Measurements from ENCODE around the gene PLXNA3. TPM values are rescaled to one million over a fixed set of nuclear protein-coding genes. Genes with fewer than 3 reads are reported as not detected.

Gene PLXNA3
- polyA plus RNA-seq, 3 donors from 2014 or later = 0.20 to 1.4 TPM; not detected in 1

DNA sequence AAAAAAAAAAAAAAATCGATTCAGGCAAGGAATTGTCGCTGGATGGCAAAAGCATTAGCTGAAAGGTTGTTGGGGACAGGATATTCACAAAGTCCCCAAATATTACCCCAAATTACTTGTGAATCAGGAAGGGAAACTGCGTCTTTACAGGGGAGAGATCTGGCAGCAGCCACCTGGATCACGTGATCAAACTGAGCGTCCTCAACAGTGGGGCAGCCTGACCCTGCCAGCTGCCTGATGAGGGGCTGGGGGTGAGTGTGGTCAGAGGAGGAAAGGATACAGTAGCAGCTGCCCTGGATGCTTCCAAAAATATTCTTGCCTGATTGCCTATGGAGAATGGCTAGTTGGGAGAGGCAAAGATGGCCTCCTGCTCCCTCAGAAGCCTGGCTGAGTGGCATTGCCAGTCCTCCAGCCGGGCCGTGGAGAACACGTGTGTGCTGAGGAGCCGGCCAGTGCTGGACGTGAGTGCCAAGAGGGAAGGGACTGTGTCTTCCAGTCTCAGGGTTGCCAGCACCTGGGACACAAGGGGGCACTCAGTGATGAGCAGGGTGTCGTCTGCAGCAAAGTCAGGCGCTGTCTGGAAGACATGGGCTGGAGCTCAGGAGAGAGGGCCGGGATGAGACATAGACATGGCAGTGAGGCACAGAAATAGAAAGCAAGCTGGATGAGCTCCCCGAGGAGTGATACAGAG is 24.0 kb downstream of the PLXNA3 start:
- H3K36me3 Mint-ChIP-seq = no peaks in the 10 kb centered on the region
- H3K27ac Mint-ChIP-seq = peak overlapping the region in 1 of 6 donors; percentile 8
- no peak for DNase-seq
- H3K27me3 Mint-ChIP-seq (ENCODE audit: low read depth in 3 of 3) = peaks cover 7 to 11% (median 8%) of the 10 kb centered on the region in 3 donors
- no peaks in the 10 kb centered on the region for H3K9me3 Mint-ChIP-seq
- peaks cover 7 to 16% of the 10 kb centered on the region in 2 donors for H3K4me1 Mint-ChIP-seq
- no peak overlapping the region for H3K4me3 Mint-ChIP-seq

DNA sequence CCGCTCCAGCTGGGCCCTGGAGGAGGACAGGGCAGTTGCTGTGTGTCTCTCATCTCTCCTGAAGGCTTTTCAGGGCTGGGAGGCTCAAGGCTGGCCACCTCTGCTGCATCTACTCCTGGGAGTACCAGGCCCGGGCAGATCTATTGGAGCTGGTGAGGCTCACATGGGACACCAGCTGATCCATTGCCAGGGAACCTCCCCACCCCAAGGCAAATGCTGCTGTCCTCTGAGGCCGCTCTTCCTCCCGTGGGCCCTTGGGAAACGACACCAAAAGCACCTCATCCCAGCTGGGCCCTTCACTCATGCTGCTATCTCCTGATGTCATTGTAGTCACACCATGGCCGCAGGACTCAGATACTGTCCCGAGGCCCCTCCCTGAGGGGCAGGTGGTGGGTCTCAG is 24.7 kb downstream of the PLXNA3 start:
- Mint-ChIP-seq H3K27ac (peak overlapping the region in 1 of 6 donors; percentile 17), H3K4me1 (peaks cover 7 to 16% of the 10 kb centered on the region in 2 donors), H3K9me3 (no peaks in the 10 kb centered on the region), H3K27me3 (ENCODE audit: low read depth in 3 of 3) (peaks cover 7 to 11% (median 10%) of the 10 kb centered on the region in 3 donors), H3K4me3 (no peak overlapping the region), H3K36me3 (no peaks in the 10 kb centered on the region)
- no peak for DNase-seq

DNA sequence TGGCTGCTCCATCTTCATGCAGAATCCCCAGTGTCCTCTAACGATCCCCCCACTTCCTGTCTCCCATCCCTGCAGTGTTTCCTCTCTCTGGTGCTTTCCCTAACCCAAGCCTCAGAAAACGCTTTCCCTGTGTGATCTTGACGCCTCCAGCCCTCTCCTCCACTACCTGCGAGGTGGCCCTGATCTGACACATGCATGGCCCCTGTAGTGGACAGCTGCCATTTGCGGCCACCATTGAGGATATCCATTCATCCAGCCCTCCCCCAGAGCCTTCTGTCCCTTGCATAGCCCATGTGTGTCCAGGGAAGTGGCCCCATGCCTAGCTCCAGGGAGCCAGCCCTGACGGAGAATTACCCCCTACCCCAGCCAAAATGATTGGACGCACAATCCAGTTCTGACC is 25.2 kb downstream of the PLXNA3 start:
- H3K9me3 Mint-ChIP-seq = no peaks in the 10 kb centered on the region
- H3K4me1 Mint-ChIP-seq = peaks cover 13 to 17% of the 10 kb centered on the region in 2 donors
- DNase-seq = no peak
- H3K36me3 Mint-ChIP-seq = no peaks in the 10 kb centered on the region
- peak overlapping the region in 3 of 6 donors; percentile 17 to 81 (median 66) for H3K27ac Mint-ChIP-seq
- no peak overlapping the region for H3K4me3 Mint-ChIP-seq
- H3K27me3 Mint-ChIP-seq (ENCODE audit: low read depth in 3 of 3) = peaks cover 7 to 11% (median 10%) of the 10 kb centered on the region in 3 donors

DNA sequence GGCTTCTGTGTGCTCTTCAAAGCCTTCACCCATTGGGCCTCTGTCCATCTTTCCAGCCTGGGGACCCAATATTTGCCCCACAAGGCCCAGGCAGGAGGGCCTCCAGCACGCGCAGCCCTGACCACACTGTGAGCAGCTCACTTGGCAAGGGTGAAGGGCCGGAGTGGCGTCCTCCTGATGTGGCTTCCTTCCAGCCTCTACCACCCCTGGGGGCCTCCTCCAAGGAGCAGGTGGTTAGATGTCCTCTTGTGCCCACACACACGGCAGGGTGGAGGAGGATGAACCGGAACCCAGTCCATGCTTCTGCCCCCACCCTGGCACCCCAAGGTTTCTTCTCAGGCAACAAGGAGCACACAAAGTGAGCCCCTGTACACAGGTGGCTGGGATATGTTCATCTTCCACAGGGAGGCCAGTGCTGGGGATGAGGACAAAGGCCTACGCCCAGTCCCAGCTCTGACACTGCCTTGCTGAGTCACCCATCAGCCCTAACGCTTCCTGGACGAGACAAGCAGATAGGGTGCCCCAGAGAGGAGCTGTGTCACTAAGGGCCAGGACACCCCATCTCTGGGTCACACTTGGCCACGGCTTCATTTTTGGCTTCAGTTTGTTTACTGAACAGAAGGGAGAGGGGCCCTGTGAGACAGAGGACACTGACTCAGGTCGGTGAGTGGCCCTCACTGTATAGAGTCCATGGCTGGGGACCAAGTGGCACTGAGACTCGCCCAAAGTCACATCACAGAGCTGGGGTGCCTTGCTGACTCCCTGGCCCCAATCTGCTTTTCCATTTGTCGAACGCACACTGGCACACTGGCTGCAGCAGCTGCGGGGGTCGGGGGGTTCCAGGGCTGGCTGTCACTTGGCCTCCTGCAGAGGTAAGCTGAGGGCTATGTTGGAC is 26.4 kb downstream of the PLXNA3 start:
- H3K27ac Mint-ChIP-seq = peak overlapping the region in 2 of 6 donors; percentile 57 to 76
- H3K27me3 Mint-ChIP-seq (ENCODE audit: low read depth in 3 of 3) = peaks cover 1 to 6% (median 4%) of the 10 kb centered on the region in 3 donors
- DNase-seq = no peak
- no peaks in the 10 kb centered on the region for H3K36me3 Mint-ChIP-seq
- H3K4me3 Mint-ChIP-seq = peak overlapping the region in 2 of 5 donors; percentile 23 to 33
- H3K9me3 Mint-ChIP-seq = no peaks in the 10 kb centered on the region
- H3K4me1 Mint-ChIP-seq = peaks cover 19 to 22% of the 10 kb centered on the region in 2 donors

DNA sequence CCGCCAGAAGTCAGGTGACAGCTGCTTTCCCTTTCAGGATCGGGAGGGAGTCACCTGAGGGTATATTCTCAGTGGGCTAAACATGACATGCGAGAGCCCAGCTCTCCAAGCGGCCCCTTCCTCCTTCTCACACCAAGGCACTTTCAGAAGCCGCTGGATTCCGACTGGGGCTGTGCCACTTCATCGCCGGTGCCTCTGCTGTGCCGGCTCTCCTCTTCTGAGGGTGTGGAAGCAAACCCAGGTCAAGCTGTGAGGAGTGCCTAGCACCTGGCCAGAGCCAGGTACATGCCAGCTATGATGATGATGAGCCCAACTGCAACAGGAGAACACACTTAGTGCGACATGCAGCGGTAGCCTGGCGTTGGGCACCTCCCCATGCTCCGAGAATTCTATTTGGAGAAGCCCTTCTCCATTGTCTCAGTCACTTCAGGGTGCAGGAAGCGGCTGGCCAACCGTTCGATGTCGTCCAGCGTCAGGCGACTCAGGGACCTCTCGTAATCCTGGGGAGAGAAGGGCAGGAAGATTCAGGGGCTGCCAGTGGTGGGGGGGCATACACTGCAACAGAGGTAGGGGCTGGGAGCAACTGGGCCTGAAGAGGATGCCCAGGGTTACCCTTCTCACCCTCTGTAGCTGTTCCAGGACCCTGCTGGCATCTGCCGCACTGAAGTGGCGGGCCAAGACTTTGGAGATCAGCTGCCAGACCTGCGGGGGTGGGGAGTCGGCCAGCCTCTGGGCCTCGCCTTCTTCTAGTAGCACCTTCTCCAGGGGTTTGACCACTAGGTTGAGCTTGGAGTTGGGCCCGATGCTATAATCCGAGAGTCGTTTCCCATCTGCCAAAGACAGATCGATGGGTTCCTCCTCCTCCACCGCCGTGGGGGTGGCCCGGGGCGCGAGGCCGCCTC is 27.3 kb downstream of the PLXNA3 start:
- Mint-ChIP-seq H3K27ac (peak overlapping the region in 5 of 6 donors; percentile 68 to 81 (median 75)), H3K9me3 (no peaks in the 10 kb centered on the region), H3K27me3 (ENCODE audit: low read depth in 3 of 3) (peaks cover 2 to 10% (median 4%) of the 10 kb centered on the region in 3 donors), H3K4me1 (peaks cover 22 to 24% of the 10 kb centered on the region in 2 donors), H3K36me3 (no peaks in the 10 kb centered on the region), H3K4me3 (peak overlapping the region; percentile 49 to 65 (median 57))
- DNase-seq = peak in 1 of 3 donors; percentile 10

DNA sequence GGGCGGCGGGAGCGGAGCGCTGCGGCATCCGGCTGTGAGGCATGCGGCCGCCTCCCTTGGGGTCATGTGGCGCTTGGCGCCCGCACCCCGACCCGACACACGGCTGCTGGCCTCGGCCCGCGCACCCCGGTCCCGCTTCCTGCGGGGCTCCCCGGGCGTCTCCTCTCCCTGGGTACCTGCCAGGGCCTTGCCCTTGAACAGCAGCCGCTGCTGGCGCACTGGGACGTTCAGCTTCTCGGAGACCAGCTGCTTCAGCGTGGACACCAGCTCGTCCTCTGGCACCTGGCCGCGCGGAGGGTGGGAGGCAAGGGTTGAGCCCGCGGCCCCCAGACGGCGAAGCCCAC is 27.9 kb downstream of the PLXNA3 start:
- no peaks in the 10 kb centered on the region for H3K36me3 Mint-ChIP-seq

DNA sequence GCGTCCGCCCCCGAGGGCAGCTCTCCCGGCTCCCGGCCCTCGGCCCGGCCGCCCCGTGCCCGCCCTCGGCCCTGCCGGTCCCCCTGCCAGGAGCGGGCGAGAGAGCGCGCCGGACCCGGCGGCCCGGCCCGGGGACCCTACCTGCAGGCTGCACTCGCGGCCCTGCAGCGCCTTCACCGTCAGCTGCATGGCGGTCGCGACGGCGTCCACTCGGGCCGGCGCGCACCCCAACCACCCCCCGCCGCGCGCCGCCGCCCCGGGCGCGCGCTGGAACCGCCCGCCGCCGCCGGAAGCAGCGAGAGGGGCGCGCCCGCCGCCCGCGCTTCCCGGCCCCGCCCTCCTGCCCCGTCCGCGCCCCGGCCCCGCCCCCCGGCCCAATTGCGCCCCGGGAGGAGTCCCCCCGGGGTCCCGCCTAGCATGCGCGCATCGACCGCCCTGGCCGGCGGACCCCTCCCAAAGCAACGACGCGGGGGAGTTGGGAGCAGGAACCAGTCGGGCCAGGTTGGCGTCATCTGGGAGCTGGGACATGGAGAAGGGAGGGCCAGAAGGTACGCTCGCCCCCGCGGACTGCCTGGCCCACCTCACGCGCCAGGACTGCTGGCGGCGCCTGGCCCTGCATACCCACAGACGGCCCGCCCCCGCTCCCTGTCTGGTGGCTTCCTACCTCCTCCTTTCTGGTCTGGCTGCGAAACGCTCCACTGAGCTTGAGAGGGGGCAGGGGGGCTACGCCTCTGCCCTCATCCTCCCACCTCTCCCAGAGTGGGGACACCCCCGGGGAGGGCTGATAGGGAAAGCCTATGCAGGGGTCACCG is 28.5 kb downstream of the PLXNA3 start, which contains the start of gene UBL4A:
Gene UBL4A (minus strand): TSS at position 220 of the 812 bp plus-strand sequence. CDS start 31 bp downstream, at position 189.
- H3K27me3 Mint-ChIP-seq (ENCODE audit: low read depth in 3 of 3) = peaks cover 3 to 13% (median 6%) of the 10 kb centered on the region in 3 donors
- H3K4me3 Mint-ChIP-seq = peak within 1 kb of the TSS; percentile 66 to 81 (median 75)
- no peaks in the 10 kb centered on the region for H3K36me3 Mint-ChIP-seq
- peak within 1 kb of the TSS; percentile 75 to 92 (median 86) for H3K27ac Mint-ChIP-seq
- peak; percentile 65 to 71 (median 70) for DNase-seq
- H3K4me1 Mint-ChIP-seq = peaks cover 22 to 31% of the 10 kb centered on the region in 2 donors
- H3K9me3 Mint-ChIP-seq = no peaks in the 10 kb centered on the region

More for the DNA sequence above, 27.9 kb downstream of the PLXNA3 start:
- peak; percentile 51 to 56 (median 55) for DNase-seq
- H3K4me1 Mint-ChIP-seq = peaks cover 22 to 28% of the 10 kb centered on the region in 2 donors
- peaks cover 3 to 12% (median 6%) of the 10 kb centered on the region in 3 donors for H3K27me3 Mint-ChIP-seq (ENCODE audit: low read depth in 3 of 3)
- H3K9me3 Mint-ChIP-seq = no peaks in the 10 kb centered on the region
- H3K27ac Mint-ChIP-seq = no peak overlapping the region
- H3K4me3 Mint-ChIP-seq = peak overlapping the region in 1 of 5 donors; percentile 66

DNA sequence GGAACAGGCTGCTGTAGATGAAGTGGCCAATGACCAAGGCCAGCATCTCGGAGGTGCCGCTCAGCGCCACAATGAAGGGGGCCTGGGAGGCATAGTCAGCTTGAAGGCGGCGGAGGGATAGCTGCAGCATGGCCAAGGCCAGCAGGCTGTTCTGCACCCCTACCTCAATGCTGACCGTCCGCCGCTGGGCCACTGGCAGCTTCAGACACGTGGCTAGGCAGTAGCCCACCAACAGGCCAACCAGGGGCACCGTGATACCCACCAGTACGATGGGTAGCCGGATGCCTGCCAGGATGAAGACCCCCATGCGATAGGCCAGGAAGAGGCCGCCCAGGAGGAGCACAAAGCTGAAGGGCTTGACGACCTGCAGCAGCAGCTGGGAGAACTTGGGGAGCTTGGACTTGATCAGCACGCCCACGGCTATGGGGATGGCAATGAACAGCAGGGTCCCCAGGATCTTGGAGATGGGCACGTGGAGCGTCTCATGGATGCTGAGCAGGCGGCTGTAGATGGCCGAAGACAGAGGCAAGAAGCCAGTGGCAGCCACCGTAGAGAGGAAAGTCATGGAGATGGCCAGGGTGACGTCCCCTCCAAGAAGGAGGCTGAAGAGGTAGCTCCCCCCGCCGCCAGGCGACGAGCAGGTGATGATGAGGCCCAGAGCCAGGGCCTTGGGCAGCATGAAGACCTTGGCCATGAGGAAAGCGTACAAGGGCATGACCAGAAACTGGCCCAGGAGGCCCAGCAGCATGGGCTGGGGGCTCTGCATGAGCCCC is 29.6 kb downstream of the PLXNA3 start:
- Mint-ChIP-seq H3K9me3 (no peaks in the 10 kb centered on the region), H3K4me3 (peak overlapping the region; percentile 57 to 81 (median 71)), H3K4me1 (peaks cover 22 to 28% of the 10 kb centered on the region in 2 donors), H3K27ac (peak overlapping the region; percentile 53 to 92 (median 86)), H3K27me3 (ENCODE audit: low read depth in 3 of 3) (peaks cover 1 to 11% (median 6%) of the 10 kb centered on the region in 3 donors), H3K36me3 (no peaks in the 10 kb centered on the region)
- DNase-seq = no peak

DNA sequence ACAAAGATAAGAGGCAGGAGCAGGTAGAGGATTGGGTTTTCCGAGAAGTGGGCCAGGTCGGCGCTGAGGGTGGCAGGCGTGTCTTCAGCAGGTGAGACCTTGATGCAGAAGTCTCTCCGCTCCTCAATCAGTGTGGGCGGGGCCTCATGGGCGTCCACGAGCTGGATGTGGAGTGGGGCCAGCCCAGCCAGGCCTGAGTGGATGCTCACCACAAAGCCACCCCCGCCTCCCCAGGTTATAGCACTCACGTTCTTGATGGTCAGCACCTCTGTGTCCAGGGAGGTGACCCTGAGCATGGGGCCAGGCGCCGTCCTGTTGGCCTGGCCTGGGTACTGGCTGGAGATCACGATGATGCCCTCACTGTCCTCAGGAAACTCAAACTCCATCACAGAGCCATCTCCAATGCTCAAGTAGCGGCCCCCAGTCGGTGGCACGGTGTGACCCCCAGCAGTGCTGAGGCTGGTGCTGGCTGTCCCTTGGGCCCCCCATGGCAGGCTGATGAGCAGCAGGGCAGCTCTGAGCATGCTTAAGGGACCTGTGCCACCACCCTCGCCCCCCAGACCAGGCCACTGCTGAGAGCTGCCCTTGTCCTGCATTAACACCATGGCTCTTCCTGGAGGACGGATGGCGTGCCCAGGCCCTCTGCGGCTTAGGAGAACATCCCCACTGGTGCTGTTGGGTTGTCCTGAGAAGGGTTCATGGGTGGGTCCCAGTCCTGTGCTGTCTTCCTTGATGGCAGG is 30.4 kb downstream of the PLXNA3 start:
- no peak for DNase-seq
- Mint-ChIP-seq H3K36me3 (no peaks in the 10 kb centered on the region), H3K4me1 (peaks cover 22 to 28% of the 10 kb centered on the region in 2 donors), H3K9me3 (no peaks in the 10 kb centered on the region), H3K4me3 (peak overlapping the region; percentile 21 to 87 (median 57)), H3K27me3 (ENCODE audit: low read depth in 3 of 3) (peaks cover 1 to 11% (median 6%) of the 10 kb centered on the region in 3 donors), H3K27ac (peak overlapping the region; percentile 53 to 94 (median 84))

DNA sequence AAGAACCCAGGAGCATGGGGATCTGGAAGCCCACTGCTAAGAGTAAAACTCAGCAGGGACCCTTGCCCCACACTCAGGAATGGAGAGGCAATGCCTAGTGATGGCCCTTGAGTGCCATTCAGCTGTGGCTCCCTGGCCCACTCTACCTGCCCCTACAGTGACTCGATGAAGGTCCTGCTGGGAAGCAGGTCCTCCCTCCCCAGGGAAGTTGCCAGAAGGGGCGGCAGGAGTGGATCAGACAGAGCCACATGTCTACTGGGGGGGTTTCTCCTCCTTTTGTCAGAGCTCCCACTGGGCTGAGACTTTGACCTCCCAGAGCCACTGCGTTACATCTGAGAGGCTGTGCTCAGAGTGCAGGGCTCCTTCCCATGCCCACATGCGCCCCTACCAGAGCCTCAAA is 31.1 kb downstream of the PLXNA3 start:
- H3K4me3 Mint-ChIP-seq = peak overlapping the region; percentile 83 to 88 (median 87)
- H3K36me3 Mint-ChIP-seq = no peaks in the 10 kb centered on the region
- H3K27ac Mint-ChIP-seq = peak overlapping the region; percentile 87 to 95 (median 94)
- H3K27me3 Mint-ChIP-seq (ENCODE audit: low read depth in 3 of 3) = peaks cover 1 to 11% (median 6%) of the 10 kb centered on the region in 3 donors
- no peak for DNase-seq
- H3K9me3 Mint-ChIP-seq = no peaks in the 10 kb centered on the region
- peaks cover 22 to 28% of the 10 kb centered on the region in 2 donors for H3K4me1 Mint-ChIP-seq

DNA sequence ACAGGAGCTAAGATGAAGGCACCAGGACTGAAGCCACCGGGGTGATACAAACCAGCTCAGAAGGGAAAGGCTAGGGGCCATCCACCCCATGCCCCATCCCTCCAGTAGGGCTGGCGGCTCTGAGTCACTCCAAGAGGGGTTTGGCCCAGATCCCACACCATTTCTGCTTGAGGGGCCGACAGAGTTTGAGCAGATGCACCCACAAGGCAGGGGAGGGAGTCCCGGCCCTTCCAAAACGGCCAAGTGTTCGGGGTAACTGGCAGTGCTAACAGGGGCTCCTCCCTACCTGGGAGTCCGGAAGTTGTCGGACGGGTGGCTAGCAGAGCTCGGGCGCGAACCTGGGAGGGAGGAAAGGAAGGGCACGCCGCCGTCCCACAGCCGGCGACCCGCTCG is 31.9 kb downstream of the PLXNA3 start:
- peak overlapping the region; percentile 83 to 88 (median 87) for H3K4me3 Mint-ChIP-seq
- H3K9me3 Mint-ChIP-seq = no peaks in the 10 kb centered on the region
- H3K4me1 Mint-ChIP-seq = peaks cover 22 to 28% of the 10 kb centered on the region in 2 donors
- peaks cover 1 to 11% (median 6%) of the 10 kb centered on the region in 3 donors for H3K27me3 Mint-ChIP-seq (ENCODE audit: low read depth in 3 of 3)
- no peaks in the 10 kb centered on the region for H3K36me3 Mint-ChIP-seq
- H3K27ac Mint-ChIP-seq = peak overlapping the region; percentile 87 to 95 (median 94)
- no peak for DNase-seq
